AG04450 (cell line): Measurements from ENCODE around the gene RNF212. TPM values are rescaled to one million over a fixed set of nuclear protein-coding genes. Genes with fewer than 3 reads are reported as not detected.

Source experiments
- CTCF ChIA-PET: fragments of 300-600, 350-600 bp; formaldehyde crosslinking; extraction: SDS; loops from one replicate; lab custom pipeline; 2022; ENCODE audit warnings: antibody characterized with exemption, inconsistent platforms; lab: Charles Lee
- POLR2A ChIA-PET: fragments of 350-600 bp; formaldehyde crosslinking; extraction: SDS; loops from one replicate; lab custom pipeline; 2021; ENCODE audit warnings: antibody characterized with exemption, inconsistent platforms; lab: Yijun Ruan, JAX
- DNase-seq: peaks from one replicate; pipeline ENCODE4 v3.0.0-alpha.2; 2011; ENCODE audit warnings: low read depth, low spot score
- H3K27ac ChIP-seq: one replicate; pipeline ENCODE4 v1.5.1; 2012; ENCODE audit warnings: low read depth, low read length, control low read depth
- H3K27me3 ChIP-seq: one replicate; pipeline ENCODE4 v1.6.0; 2012; ENCODE audit warnings: low read length; ENCODE audit not compliant: control insufficient read depth, insufficient read depth
- H3K4me3 ChIP-seq: 2 replicates; pipeline ENCODE4 v1.5.1; 2011; ENCODE audit warnings: mild to moderate bottlenecking, low read depth, low read length, control low read depth
- H3K9me3 ChIP-seq: 2 replicates; pipeline ENCODE4 v1.5.1; 2012; ENCODE audit warnings: low read length; ENCODE audit not compliant: control insufficient read depth, insufficient read depth
- polyA plus RNA-seq: library from polyadenylated mRNA; depleted of rRNA; stranded (reverse); fragments of >200 nt; gene quantifications from 2 replicates; pipeline ENCODE4 v1.2.3, GENCODE V29; 2011
- TF ChIP-seq, protein P1 (sequence below): IDR thresholded peaks from 2 replicates; pipeline ENCODE4 v1.5.1; 2011; ENCODE audit warnings: low read depth, low read length, control low read depth, inconsistent platforms

Gene RNF212
- polyA plus RNA-seq, 1 experiment, result 0.88 TPM

DNA sequence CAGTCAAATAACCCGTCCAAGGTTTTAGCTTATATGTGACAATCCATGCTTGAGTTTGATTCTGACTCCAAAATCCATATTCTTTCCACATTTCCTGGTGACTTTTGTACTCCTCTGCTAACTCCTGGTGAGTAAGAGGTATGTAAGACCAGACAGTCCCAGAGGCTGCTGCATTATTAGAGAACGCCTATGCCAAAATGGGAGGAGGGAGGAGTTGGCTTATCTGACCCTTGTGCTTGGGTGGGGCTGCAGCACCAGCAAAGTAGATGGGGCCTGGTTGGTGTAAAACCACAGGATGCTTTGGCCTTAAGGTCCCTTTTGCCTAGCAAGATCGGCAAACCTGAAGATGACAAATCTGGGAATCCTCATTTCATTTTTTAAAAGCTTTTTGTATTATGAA, 9.1 kb upstream of the RNF212 start:
- no peak overlapping the region for H3K27ac ChIP-seq
- DNase-seq, result no peak
- POLR2A ChIA-PET, result no interaction called here
- TF ChIP-seq, protein P1, sequence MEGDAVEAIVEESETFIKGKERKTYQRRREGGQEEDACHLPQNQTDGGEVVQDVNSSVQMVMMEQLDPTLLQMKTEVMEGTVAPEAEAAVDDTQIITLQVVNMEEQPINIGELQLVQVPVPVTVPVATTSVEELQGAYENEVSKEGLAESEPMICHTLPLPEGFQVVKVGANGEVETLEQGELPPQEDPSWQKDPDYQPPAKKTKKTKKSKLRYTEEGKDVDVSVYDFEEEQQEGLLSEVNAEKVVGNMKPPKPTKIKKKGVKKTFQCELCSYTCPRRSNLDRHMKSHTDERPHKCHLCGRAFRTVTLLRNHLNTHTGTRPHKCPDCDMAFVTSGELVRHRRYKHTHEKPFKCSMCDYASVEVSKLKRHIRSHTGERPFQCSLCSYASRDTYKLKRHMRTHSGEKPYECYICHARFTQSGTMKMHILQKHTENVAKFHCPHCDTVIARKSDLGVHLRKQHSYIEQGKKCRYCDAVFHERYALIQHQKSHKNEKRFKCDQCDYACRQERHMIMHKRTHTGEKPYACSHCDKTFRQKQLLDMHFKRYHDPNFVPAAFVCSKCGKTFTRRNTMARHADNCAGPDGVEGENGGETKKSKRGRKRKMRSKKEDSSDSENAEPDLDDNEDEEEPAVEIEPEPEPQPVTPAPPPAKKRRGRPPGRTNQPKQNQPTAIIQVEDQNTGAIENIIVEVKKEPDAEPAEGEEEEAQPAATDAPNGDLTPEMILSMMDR, result no peak
- no peak overlapping the region for H3K4me3 ChIP-seq
- CTCF ChIA-PET, result interaction anchor here (1.8 kb wide), 1 partner anchor 8 kb away, joined by 7 read pairs; no protein-coding TSS in a partner anchor
- H3K9me3 ChIP-seq, result no peaks in the 10 kb centered on the region
- peaks cover 10% of the 10 kb centered on the region for H3K27me3 ChIP-seq

DNA sequence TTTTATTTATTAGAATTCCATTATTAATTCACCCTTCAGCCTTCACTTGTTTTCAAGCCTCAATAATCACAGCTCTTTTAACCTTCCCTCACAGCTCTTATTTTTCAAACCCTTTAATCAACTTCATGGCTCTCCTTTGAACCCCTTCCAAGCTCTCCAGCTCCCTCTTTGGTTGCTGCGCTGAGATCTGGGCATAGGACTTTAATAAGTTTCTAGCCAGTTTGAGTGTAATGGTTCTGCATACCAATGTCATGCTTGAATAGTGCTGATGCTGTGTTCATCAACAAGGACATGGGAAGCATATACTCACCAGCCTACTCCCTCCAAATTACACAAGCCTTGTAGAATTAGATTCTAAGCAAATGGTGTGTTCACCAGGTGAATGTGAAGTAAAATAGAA, 3.5 kb upstream of the RNF212 start:
- no peak for DNase-seq
- Histone ChIP-seq H3K9me3 (peaks cover 2% of the 10 kb centered on the region; the same call in 1 of the 2 replicates), H3K4me3 (no peak overlapping the region), H3K27me3 (peaks cover 22% of the 10 kb centered on the region), H3K27ac (no peak overlapping the region)
- ChIA-PET CTCF (interaction anchor here (2.2 to 3.4 kb wide), 2 partner anchors 14 to 151 kb away, joined by 6 to 18 read pairs; no protein-coding TSS in a partner anchor), POLR2A (no interaction called here)
- TF ChIP-seq, protein P1, result peak; percentile 25; the same call in 1 of the 2 replicates

DNA sequence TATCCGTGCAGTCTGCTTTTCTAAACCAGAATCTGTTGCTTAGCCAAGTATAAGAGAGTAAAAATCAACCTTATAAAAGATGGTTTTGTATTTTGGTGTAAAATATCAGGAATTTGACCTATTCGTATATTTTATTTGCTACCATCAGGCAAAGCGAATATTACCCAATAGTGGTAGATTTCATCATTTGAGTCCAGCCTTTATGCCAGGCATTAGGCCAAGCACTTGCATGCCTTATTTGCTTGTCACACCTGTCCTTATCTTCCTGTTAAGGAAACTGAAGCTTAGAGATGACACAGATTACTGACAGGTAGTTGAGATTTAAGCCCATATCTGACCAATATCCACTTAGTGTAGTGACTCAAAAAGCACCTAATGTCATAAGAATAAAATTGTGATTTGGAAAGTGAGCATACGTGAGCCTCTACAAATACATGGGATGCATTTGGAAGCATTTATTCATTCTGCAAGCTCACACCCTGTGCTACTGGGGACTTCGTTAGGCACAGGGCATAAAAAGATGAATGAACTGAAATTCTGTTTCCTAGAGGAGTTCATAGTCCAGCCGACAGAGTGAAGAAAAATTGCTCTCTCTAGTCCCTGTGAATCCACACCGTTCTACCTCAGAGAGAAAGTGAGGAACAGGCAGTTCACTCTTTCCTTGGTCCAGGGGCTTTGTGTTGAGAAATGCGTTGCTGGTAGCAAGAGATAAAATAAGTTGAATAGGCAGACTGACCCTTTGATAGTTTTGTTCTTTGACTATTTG, 2.3 kb upstream of the RNF212 start:
- peaks cover 28% of the 10 kb centered on the region for H3K27me3 ChIP-seq
- CTCF ChIA-PET, result interaction anchor here (2.2 to 3.4 kb wide), 3 partner anchors 15 to 152 kb away, joined by 6 to 18 read pairs (median 8); no protein-coding TSS in a partner anchor
- H3K4me3 ChIP-seq, result no peak overlapping the region
- POLR2A ChIA-PET, result no interaction called here
- no peak for DNase-seq
- H3K9me3 ChIP-seq, result peaks cover 2% of the 10 kb centered on the region; the same call in 1 of the 2 replicates
- H3K27ac ChIP-seq, result no peak overlapping the region
- TF ChIP-seq, protein P1, result no peak

DNA sequence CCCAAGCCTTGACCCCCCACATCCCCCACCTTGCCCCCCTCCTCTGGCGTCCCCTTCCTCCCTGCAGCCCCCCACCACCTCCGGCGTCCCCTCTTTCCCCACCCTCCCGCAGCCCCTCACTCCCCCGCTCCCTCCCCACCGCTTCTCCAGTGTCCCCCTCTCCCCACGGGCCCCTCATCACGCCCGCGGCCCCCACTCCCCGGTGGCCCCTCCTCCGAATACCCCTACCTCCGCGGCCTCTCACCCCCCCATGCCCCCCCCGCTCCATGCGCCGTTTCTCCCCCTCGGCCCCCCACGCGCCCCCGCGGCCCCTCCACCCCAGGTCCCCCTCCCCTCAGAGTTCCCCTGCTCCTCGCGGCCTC, 562 bp downstream of the RNF212 start:
- peaks cover 2% of the 10 kb centered on the region; the same call in 1 of the 2 replicates for H3K9me3 ChIP-seq
- peaks cover 35% of the 10 kb centered on the region for H3K27me3 ChIP-seq
- ChIA-PET POLR2A (no interaction called here), CTCF (no interaction called here)
- H3K4me3 ChIP-seq, result no peak overlapping the region
- DNase-seq, result no peak
- TF ChIP-seq, protein P1, result no peak
- H3K27ac ChIP-seq, result no peak overlapping the region

DNA sequence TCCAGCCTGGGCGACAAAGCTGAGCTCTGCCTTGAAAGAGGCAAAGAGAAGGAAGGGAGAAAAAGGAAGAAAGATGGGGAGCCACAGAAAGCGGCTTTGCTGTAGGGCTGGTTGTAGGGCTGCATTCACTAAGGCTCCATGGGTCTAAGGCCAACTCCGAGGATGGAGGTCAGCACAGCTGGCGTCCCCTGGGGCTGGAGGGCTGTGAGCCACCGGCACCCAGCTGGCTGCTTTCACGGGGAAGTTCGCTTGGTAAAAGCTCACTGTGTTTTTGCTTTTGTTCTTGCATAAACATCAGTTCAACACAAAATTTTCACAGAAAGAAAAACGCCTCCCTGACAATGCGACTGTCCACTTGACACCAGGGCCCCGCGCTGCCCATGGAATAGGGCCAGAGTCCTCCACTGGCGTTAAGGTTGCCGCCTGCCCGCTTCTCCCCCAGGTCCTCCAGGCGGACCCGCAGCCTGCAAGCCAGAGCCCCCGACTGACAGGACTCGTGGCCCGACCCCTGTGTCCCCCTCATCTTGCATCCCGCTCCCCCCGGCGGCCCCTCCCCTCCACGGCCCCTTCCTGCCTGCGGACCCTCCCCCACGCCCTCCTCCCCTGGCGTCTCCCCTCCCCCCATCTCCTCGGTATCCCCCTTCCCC, 1.1 kb downstream of the RNF212 start:
- H3K27ac ChIP-seq, result no peak overlapping the region
- peaks cover 2% of the 10 kb centered on the region; the same call in 1 of the 2 replicates for H3K9me3 ChIP-seq
- no peak for DNase-seq
- H3K27me3 ChIP-seq, result peaks cover 31% of the 10 kb centered on the region
- H3K4me3 ChIP-seq, result no peak overlapping the region
- ChIA-PET CTCF (no interaction called here), POLR2A (no interaction called here)
- TF ChIP-seq, protein P1, result no peak
